NAMALWA (cell line): ENCODE measurements around the gene CTNNA1.
"Not testable (repeated sequence)": the region's sequence is repeated elsewhere in the genome, so short reads cannot be mapped to it uniquely, and the experiment has no call there.

Experiments
- DNase-seq: peaks from one replicate; pipeline ENCODE4 v3.0.0-alpha.2; 2015; ENCODE audit warnings: low spot score

Gene CTNNA1

GRCh38 chr5:138757061-138757776, 4.0 kb downstream of the CTNNA1 start:
- DNase-seq = no peak

DNA sequence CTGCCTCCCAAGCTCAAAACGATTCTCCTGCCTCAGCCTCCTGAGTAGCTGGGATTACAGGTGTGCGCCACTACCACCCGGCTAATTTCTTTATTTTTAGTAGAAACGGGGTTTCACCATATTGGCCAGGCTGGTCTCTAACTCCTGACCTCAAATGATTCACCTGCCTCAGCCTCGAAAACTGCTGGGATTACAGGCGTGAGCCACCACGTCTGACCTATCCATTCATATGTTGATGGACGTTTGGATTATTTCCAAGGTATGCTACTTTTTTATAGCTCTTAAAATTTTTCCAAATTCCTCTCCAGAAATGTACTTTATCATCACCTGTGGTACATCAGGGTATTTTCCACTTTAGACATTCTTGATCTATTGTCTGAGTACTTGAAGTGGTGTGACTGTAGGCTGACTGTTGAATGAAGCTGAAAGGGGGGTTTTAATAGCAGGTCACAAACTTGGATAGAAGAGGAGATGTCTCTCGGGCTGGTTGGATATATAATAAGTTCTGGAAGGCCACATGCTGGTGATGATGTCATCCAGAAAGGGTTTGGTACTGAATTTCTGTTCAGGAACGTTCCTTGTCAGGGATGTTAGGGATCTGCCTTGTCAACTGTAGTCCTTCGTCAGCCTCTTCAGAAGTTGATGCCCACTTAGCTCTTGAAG, 7.4 kb downstream of the CTNNA1 start:
- DNase-seq = no peak

DNA sequence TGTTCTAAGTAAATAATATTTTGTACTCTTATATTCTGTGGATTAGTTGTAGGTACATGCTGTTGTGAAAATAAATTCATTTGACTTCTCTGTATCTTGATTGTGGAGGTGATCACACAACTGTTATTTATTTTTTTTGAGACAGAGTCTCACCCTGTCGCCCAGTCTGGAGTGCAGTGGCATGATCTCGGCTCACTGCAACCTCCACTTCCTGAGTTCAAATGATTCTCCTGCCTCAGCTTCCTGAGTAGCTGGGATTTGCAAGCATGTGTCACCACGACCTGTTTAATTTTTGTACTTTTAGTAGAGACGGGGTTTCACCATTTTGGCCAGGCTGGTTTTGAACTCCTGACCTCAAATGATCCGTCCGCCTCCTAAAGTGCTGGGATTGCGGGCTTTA, 7.9 kb downstream of the CTNNA1 start:
- not testable (repeated sequence) for DNase-seq

DNA sequence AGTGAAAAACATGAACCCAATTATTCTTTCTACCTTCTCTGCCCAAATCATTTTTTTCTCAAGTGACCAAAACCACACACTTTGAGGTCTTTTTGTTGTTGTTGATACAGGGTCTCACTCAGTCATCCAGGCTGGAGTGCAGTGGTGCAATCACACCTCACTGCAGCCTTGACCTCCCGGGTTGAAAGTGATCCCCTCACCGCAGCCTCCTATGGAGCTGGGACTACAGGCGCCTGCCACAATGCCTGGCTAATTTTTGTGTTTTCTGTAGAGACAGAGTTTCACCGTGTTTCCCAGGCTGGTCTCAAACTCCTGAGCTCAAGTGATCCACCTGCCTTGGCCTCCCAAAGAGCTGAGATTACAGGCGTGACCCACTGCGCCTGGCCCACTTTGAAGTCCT, 8.4 kb downstream of the CTNNA1 start:
- DNase-seq = not testable (repeated sequence)

GRCh38 chr5:138762110-138762509, 8.9 kb downstream of the CTNNA1 start:
- no peak for DNase-seq

DNA sequence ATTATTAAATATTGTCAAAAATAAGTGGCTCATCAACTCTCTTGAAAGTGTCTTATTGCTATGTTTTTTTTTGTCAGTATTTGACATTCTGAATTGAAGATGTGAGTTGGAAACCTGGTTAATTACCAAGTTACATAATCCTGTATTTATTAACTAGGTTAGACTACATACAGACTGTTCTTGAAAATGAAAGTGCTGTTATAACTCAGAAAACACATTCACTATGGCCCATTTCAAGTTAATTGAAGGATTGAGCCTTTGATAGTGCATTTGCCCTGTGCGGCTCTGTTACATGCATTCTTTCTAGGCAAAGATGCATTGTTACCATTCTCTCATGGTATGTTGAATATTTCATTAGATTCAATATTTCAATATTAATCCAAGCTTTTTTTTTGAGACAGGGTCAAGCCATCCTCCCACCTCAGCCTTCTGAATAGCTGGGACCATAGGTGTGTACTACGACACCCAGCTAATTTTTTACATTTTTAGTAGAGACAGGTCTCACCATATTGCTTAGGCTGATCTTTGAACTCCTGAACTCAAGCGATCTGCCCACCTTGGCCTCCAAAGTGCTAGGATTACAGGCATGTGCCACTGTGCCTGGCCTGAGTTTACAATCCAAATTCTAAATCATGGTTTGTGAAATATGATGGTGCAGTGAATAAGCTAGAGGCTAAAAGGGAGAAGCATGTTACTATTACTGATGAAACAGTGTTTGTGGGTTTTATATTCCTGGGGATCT, 10.0 kb downstream of the CTNNA1 start:
- no peak for DNase-seq

GRCh38 chr5:138770291-138770690, 17.1 kb downstream of the CTNNA1 start:
- no peak for DNase-seq

DNA sequence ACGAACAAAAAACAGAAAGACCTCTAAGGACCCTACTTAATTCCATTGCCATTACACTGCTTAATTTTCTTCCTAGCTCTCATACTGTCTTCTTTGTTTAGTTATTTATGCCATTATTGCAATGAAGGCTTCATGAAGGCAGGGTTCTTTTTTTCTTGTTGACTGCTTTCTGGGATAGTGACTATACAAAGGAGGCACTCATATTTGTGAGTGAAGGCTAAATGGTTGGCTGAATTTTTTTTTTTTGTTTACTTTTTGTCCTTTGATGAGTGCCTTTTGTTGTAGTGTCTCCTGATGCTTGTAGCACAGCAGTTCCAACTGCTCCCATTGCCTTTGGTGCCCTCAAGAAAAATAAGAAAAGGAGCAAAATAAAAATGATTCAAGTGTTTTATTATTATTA, 17.8 kb downstream of the CTNNA1 start:
- no peak for DNase-seq

DNA sequence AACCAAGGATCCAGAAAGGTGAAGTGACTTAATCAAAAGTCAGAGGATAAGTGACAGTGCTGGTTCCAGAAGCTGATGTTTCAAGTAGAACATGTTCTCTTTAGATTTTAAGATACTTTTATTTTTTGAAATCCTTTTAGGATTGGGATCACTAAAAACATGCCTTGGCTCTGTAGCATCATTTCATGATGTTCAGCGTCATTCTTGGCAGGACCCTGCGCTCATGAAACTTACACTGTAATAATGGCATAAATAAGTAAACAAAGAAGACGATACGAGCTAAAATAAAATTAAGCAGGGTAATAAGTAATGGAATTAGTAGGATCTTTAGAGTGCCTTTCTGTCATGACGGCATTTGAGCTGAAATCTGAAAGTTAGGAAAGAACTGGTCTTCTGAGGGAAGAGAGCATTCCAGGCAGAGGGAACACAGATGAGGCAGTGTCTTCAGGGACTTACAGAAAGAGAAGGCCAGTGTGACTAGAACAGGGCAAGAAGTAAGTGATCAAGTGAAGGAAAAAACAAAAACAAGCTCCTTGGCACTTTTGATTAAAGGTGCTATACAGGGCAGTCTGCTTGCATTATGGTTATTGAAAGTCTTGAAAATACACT, 19.9 kb downstream of the CTNNA1 start:
- DNase-seq = no peak

DNA sequence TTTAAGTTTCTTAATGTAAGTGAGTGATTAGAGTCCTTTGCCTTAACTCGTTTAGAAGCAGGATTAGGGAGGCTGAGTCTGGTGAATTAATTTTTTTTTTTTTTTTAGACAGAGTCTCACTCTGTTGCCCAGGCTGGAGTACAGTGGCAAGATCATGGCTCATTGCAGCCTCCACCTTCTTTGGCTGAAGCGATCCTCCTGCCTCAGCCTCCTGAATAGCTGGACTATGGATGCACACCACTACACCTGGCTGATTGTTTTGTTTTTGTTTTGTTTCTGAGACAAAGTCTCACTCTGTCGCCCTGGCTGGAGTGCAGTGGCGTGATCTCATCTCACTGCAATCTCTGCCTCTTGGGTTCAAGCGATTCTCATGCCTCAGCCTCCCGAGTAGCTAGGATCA, 20.4 kb downstream of the CTNNA1 start:
- DNase-seq = not testable (repeated sequence)

- DNase-seq = no peak
These were observed 21.8 kb downstream of the CTNNA1 start for GRCh38 chr5:138775034-138775433.

DNA sequence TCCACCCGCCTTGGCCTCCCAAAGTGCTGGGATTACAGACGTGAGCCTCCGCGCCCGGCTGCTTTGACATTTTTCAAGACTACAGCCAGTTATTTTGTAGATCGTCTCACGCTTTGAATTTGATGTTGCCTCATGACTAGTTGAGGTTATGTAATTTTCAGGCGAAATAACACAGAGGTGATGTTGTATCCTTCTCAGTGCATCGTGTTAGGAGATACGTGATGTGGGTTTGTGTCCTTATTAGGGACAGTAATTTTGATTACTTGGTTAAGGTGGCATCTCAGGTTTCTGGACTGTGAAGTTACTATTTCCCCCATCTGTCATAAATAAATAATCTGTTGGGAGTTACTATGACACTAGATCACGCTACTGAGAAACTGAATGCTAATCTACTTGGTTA, 25.0 kb downstream of the CTNNA1 start:
- no peak for DNase-seq

DNA sequence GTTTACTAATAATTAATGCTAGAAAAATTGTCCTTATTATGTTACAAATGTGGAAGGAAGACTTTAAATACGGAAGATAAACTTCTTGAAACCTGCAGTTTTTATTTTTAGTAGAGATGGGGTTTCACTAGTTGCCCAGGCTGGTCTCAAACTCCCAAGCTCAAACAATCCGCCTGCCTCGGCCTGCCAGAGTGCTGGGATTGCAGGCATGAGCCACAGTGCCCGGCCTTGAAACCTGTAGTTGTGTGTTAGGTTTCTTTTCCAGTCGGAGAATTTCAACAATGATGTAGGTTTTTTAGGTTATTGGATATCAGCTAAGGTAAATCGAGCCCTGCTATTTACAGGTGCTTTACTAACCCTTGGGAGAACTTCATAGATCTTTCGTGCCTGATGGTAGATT, 30.8 kb downstream of the CTNNA1 start:
- DNase-seq = no peak

GRCh38 chr5:138784590-138784989, 31.4 kb downstream of the CTNNA1 start:
- DNase-seq = no peak

DNA sequence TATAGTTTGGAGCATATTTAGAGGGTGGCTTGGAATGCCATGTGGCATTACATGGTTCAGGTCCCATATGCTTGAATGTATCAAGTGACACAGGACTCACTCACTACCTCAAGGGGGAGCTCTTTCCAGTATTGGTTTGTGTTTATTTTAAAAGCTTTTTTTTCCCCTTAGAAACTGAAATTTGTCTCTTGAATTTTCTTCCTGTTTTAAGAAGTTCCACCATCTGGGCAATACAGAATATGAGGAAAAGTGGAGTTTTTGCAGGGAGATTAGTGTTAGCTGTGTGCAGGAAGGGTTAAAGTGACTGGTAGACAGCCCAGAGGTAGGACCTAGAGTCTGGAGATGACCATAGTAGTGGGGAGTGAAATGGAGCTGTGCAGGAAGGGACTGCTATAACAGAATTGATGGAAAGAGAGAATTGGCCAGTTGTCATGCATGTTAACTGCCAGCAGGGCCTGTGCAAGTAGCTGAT, 36.6 kb downstream of the CTNNA1 start:
- DNase-seq = peak; percentile 79

DNA sequence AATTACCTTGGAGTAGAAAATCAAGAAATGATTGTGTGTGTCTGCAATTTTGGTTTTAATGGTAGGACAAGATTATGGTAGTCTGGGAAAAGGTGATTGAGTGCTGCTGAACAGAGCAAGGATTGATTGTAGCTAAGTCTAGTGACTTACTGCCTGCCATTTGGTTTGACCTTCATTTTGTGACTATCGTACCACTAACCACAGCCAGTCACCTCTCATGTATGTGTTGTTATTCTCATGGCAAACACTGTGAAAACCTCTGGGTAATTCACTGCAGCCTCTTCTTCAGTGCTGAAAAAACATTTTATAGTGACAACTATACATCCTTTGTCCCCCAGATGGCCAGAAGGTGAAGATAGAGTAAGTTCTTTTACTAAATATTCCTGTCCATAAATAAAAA, 37.5 kb downstream of the CTNNA1 start:
- no peak for DNase-seq

DNA sequence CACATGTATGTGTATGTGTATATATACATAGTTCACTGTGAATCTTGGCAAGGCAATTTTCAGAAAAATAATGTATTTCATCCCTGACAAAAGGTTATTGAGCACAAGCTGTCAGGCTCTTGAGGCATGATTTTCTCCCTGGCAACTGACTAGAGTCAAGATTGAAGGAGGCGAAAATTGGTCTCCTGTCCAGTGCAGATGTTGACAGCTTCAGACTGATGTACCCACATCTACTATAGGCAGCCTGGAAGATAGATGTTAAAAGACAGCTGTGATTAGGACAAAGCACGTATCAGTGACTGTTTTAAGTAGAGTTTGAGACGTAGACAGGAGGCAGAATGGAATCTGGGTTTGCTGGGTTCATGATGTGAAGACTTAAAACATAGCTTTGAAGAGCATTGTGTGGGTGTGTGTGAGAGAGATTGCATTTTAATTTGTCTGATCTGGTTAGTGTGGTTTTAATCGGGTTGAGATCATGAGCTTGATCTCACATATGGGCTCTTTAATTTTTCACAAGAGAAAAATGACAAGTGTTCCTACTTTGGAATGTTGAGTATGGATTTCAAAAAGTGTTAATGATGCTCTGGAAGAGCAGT, 39.1 kb downstream of the CTNNA1 start:
- no peak for DNase-seq

DNA sequence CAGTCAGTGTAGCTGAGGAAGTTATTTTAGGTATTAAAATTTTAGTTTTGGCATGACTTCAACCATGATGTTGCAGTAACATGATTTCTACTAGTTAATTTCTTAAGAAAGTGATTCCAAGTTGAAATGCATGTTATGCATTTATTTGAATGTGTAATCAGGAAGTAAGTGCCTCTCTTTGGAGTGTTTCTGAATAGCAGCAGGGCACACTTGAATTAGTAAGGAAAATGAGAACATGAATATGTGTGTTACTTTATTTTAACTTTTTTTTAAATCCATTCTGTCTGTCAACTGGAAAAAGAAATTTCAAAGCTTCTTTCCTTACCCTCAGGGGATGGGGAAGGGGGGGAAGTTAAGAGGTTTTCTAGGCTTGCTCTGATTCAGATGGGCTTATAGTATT, 40.4 kb downstream of the CTNNA1 start:
- no peak for DNase-seq

DNA sequence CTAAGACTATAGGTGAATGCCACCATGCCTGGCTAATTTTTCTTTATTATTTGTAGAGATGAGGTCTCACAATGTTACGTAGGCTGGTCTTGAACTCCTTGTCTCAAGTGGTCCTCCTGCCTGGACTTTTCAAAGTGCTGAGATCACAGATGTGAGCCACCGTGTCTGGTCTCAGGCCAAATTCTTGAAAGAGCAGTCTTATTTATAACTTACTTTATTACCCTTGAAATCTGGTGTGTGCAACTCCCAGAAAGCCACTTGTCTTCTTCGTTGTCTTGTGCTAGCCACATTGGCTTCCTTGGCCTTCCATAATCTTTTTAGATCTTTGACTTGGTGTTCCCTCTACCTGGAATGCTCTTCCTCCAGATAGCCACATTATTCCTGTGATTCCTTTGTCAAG, 50.1 kb downstream of the CTNNA1 start:
- DNase-seq = no peak

DNA sequence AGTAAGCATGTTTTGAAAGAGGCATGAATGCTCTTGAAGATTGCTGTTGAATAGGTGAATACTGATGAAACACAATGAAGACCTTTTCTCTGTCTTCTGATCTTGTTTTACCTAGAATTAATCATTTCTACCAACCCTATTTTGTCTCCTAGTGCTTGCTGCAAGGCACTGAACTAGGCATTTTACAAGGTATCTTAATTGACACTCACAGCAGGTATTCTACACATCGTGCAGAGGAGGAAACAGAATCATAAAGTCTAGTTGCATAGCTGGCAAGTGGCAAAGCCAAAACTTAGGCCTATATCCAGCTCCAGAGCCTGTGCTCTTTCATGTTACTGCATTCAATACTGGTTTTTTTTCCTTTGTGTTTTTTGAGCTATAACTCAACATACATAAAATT, 50.7 kb downstream of the CTNNA1 start:
- no peak for DNase-seq

GRCh38 chr5:138805096-138805495, 51.9 kb downstream of the CTNNA1 start:
- no peak for DNase-seq

GRCh38 chr5:138807182-138807581, 54.0 kb downstream of the CTNNA1 start:
- no peak for DNase-seq
